Fibroblast of lung (primary cell): ENCODE results near the gene MAML3. TPM values are rescaled to one million over a fixed set of nuclear protein-coding genes. Genes with fewer than 3 reads are reported as not detected.

ENCODE experiments used
- DNase-seq, 2 donors: peaks; one replicate each; pipeline versions ENCODE4 v3.0.0 to v3.0.0-alpha.2; 2010; ENCODE audit warnings: low read depth in 2 of 2
- H2AFZ ChIP-seq: 2 replicates; pipeline ENCODE4 v1.5.1; 2012; ENCODE audit warnings: low read length, control low read depth, inconsistent platforms
- H3K27ac ChIP-seq: 2 replicates; pipeline ENCODE4 v1.5.1; 2011; ENCODE audit warnings: low read length, control low read depth; ENCODE audit not compliant: insufficient read depth
- H3K27me3 ChIP-seq: 2 replicates; pipeline ENCODE4 v1.5.1; 2011; ENCODE audit warnings: mild to moderate bottlenecking, low read length; ENCODE audit not compliant: control insufficient read depth, insufficient read depth
- H3K36me3 ChIP-seq: 2 replicates; pipeline ENCODE4 v1.5.1; 2011; ENCODE audit warnings: low read length; ENCODE audit not compliant: control insufficient read depth, insufficient read depth
- H3K4me1 ChIP-seq: 2 replicates; pipeline ENCODE4 v1.5.1; 2011; ENCODE audit warnings: low read length; ENCODE audit not compliant: control insufficient read depth, insufficient read depth; ENCODE audit errors: extremely low read depth
- H3K4me2 ChIP-seq: 2 replicates; pipeline ENCODE4 v1.5.1; 2011; ENCODE audit warnings: low read length, control low read depth; ENCODE audit not compliant: insufficient read depth; ENCODE audit errors: extremely low read depth
- H3K4me3 ChIP-seq, 4 experiments: fragments of 200-600 bp in 1 of 4; sonication (generic) in 1 of 4; replicated peaks in 1 of 4; 2 replicates each; pipeline ENCODE4 v1.5.1; 2011 to 2016; ENCODE audit warnings: low read length in 4 of 4, low read depth in 3 of 4, mild to moderate bottlenecking in 3 of 4, control low read depth in 2 of 4, inconsistent platforms in 1 of 4, mixed read lengths in 1 of 4; ENCODE audit not compliant: insufficient read depth in 1 of 4; ENCODE audit errors: control extremely low read depth in 1 of 4
- H3K79me2 ChIP-seq: 2 replicates; pipeline ENCODE4 v1.5.1; 2012; ENCODE audit warnings: mild to moderate bottlenecking, low read length, inconsistent platforms; ENCODE audit not compliant: control insufficient read depth, insufficient read depth
- H3K9ac ChIP-seq: 2 replicates; pipeline ENCODE4 v1.5.1; 2011; ENCODE audit warnings: mild to moderate bottlenecking, low read length, control low read depth; ENCODE audit not compliant: insufficient read depth
- H3K9me3 ChIP-seq: 2 replicates; pipeline ENCODE4 v1.5.1; 2012; ENCODE audit warnings: low read depth, low read length; ENCODE audit not compliant: control insufficient read depth, insufficient read depth
- H4K20me1 ChIP-seq: 2 replicates; pipeline ENCODE4 v1.5.1; 2011; ENCODE audit warnings: low read length; ENCODE audit not compliant: control insufficient read depth, insufficient read depth; ENCODE audit errors: extremely low read depth
- EZH2 ChIP-seq: IDR thresholded peaks from 2 replicates; pipeline ENCODE4 v1.5.1; 2012; ENCODE audit warnings: low read length, control low read depth, mild to moderate bottlenecking; ENCODE audit errors: missing control alignments
- polyA plus RNA-seq, 2 donors: library from polyadenylated mRNA; depleted of rRNA in 1 of 2; stranded (reverse) in 1 of 2; unstranded in 1 of 2; fragments of >200 nt; gene quantifications; 2 replicates each; pipeline ENCODE4 v1.2.1, GENCODE V29; 2011 to 2012; ENCODE audit warnings: missing spikeins in 1 of 2
- total RNA-seq: library from RNA; depleted of rRNA; stranded (reverse); fragments of >200 nt; gene quantifications from 2 replicates; pipeline ENCODE4 v1.2.1, GENCODE V29; 2014
- TF ChIP-seq, protein P1 (sequence below), 2 donors: IDR thresholded peaks in 1 of 2; conservative IDR thresholded peaks in 1 of 2; 1 replicate in 1 of 2; 2 replicates in 1 of 2; pipeline ENCODE4 v1.5.1; 2011 to 2012; ENCODE audit warnings: low read length in 2 of 2, control low read depth in 1 of 2, inconsistent platforms in 1 of 2, low read depth in 1 of 2, mild to moderate bottlenecking in 1 of 2

Gene MAML3
- total and polyA plus RNA-seq, 2 donors (not counting 1 experiment from before 2014, with no cell fraction given) = 2.0 to 2.8 TPM

- no peak overlapping the region for H2AFZ ChIP-seq
- TF ChIP-seq EZH2 = no peak
- TF ChIP-seq, protein P1, sequence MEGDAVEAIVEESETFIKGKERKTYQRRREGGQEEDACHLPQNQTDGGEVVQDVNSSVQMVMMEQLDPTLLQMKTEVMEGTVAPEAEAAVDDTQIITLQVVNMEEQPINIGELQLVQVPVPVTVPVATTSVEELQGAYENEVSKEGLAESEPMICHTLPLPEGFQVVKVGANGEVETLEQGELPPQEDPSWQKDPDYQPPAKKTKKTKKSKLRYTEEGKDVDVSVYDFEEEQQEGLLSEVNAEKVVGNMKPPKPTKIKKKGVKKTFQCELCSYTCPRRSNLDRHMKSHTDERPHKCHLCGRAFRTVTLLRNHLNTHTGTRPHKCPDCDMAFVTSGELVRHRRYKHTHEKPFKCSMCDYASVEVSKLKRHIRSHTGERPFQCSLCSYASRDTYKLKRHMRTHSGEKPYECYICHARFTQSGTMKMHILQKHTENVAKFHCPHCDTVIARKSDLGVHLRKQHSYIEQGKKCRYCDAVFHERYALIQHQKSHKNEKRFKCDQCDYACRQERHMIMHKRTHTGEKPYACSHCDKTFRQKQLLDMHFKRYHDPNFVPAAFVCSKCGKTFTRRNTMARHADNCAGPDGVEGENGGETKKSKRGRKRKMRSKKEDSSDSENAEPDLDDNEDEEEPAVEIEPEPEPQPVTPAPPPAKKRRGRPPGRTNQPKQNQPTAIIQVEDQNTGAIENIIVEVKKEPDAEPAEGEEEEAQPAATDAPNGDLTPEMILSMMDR (conservative IDR thresholded peaks at IDR 0.05 in 1 of 2, IDR thresholded peaks at IDR 0.05 in 1 of 2; ENCODE audit: low read depth in 1 of 2, low read length in 2 of 2) = no peak
These were observed 36.0 kb downstream of the MAML3 start for GRCh38 chr4:140117947-140118346.

DNA sequence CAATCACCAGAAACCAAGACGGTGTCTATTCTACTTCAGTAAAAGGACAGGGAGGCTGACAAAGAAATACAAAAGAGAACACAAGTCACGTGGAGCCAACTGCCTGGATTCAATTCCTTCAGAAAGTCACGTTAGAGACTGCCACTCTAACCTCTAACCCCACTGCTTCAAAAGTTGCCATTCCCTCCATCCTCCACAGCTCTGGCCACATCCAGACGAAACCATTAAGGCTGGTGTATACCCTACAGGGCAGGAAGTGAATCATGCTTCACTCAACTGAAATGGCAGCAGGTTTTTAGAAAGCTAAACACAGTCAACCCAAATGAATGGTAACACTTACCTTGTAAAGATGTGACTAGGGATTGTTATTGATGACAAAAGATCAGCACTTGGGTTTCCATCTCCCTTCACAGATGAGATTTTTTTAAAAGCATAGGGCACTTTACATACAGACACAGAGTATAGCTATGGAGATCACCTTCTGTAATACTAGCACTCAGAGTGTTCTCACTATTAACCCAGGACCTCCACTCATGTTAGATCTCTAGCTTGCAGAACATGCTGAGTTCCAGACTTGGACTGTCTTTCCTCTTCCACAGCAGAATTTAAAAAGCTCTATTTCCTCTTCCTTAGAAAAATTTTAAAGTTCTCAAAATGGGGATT is 37.4 kb downstream of the MAML3 start:
- H3K4me1 ChIP-seq = peaks cover 9% of the 10 kb centered on the region
- peak overlapping the region; percentile 66 for H2AFZ ChIP-seq
- no peaks in the 10 kb centered on the region for H3K36me3 ChIP-seq
- H3K27ac ChIP-seq = no peak overlapping the region
- H3K27me3 ChIP-seq = no peaks in the 10 kb centered on the region
- H3K9ac ChIP-seq = no peak overlapping the region
- H3K79me2 ChIP-seq = no peaks in the 10 kb centered on the region
- peak in 1 of 2 donors; percentile 57 for DNase-seq
- TF ChIP-seq, protein P1 (conservative IDR thresholded peaks at IDR 0.05 in 1 of 2, IDR thresholded peaks at IDR 0.05 in 1 of 2; ENCODE audit: low read depth in 1 of 2, low read length in 2 of 2) = no peak
- TF ChIP-seq EZH2 = no peak
- no peak overlapping the region for H3K4me3 ChIP-seq
- H3K9me3 ChIP-seq = no peaks in the 10 kb centered on the region
- peak overlapping the region; percentile 42 for H3K4me2 ChIP-seq
- no peaks in the 10 kb centered on the region for H4K20me1 ChIP-seq

More at GRCh38 chr4:140117947-140118346, 36.0 kb downstream of the MAML3 start:
- Histone ChIP-seq H3K4me2 (no peak overlapping the region), H3K36me3 (no peaks in the 10 kb centered on the region), H3K4me3 (no peak overlapping the region), H3K9me3 (no peaks in the 10 kb centered on the region), H3K79me2 (no peaks in the 10 kb centered on the region), H3K27me3 (no peaks in the 10 kb centered on the region), H3K27ac (no peak overlapping the region), H3K9ac (no peak overlapping the region), H4K20me1 (no peaks in the 10 kb centered on the region), H3K4me1 (peaks cover 5% of the 10 kb centered on the region)
- DNase-seq = peak in 1 of 2 donors; percentile 64

DNA sequence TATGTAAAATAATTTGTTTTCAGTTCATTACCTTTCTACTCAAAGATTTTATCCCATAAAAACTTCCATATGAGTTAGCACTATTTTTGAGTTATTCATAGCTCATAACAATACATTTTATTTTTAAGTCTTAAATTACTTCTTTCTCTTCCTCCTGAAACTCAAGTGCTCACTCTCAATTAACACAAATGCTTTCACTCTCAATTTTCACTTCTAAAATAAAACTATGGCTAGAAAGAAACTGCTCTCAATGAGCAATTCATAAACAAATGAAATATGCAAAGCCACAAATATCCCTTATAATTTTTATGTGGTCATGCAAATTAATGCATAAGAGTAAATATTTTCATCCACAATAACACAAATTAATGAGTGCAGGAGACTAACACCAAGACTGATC is 38.8 kb downstream of the MAML3 start:
- no peak overlapping the region for H3K9ac ChIP-seq
- no peak for TF ChIP-seq EZH2
- TF ChIP-seq, protein P1 (conservative IDR thresholded peaks at IDR 0.05 in 1 of 2, IDR thresholded peaks at IDR 0.05 in 1 of 2; ENCODE audit: low read depth in 1 of 2, low read length in 2 of 2) = no peak
- no peak for DNase-seq
- H3K36me3 ChIP-seq = no peaks in the 10 kb centered on the region
- H3K9me3 ChIP-seq = no peaks in the 10 kb centered on the region
- no peaks in the 10 kb centered on the region for H4K20me1 ChIP-seq
- no peak overlapping the region for H2AFZ ChIP-seq
- no peak overlapping the region for H3K4me2 ChIP-seq
- peaks cover 9% of the 10 kb centered on the region for H3K4me1 ChIP-seq
- no peak overlapping the region for H3K27ac ChIP-seq
- no peak overlapping the region for H3K4me3 ChIP-seq
- no peaks in the 10 kb centered on the region for H3K27me3 ChIP-seq
- H3K79me2 ChIP-seq = no peaks in the 10 kb centered on the region
